HG02943 (cell line): ENCODE data around the gene DACT2.
"Not testable (repeated sequence)": the region's sequence is repeated elsewhere in the genome, so short reads cannot be mapped to it uniquely, and the experiment has no call there.

Experiments
- ATAC-seq: cut with Tn5 transposase; IDR thresholded peaks from one replicate; pipeline ENCODE4 v1.9.1; 2021; ENCODE audit warnings: mild to moderate bottlenecking, low read depth, moderate library complexity; ENCODE audit not compliant: unreplicated experiment

The DACT2 gene

GRCh38 chr6:168285456-168285855 is 34.1 kb downstream of the DACT2 start:
- no peak for ATAC-seq

- ATAC-seq = no peak
These were observed 35.4 kb downstream of the DACT2 start for GRCh38 chr6:168284187-168284586.

GRCh38 chr6:168283686-168284025 is 35.9 kb downstream of the DACT2 start:
- ATAC-seq = no peak

GRCh38 chr6:168282985-168283685 is 36.4 kb downstream of the DACT2 start:
- no peak for ATAC-seq

- ATAC-seq = no peak
These were observed 37.8 kb downstream of the DACT2 start for GRCh38 chr6:168281826-168282225.

GRCh38 chr6:168281314-168281713 is 38.3 kb downstream of the DACT2 start:
- ATAC-seq = not testable (repeated sequence)

GRCh38 chr6:168280899-168281245 is 38.7 kb downstream of the DACT2 start:
- no peak for ATAC-seq

- no peak for ATAC-seq
These were observed 39.3 kb downstream of the DACT2 start for GRCh38 chr6:168280020-168280898.

GRCh38 chr6:168279403-168279935 is 40.1 kb downstream of the DACT2 start:
- no peak for ATAC-seq

GRCh38 chr6:168278904-168279303 is 40.7 kb downstream of the DACT2 start:
- no peak for ATAC-seq

- no peak for ATAC-seq
These were observed 42.3 kb downstream of the DACT2 start for GRCh38 chr6:168277274-168277669.

GRCh38 chr6:168276576-168277273 is 42.9 kb downstream of the DACT2 start:
- ATAC-seq = no peak

- ATAC-seq = no peak
These were observed 44.4 kb downstream of the DACT2 start for GRCh38 chr6:168275168-168275567.

- no peak for ATAC-seq
These were observed 45.3 kb downstream of the DACT2 start for GRCh38 chr6:168274037-168274952.

GRCh38 chr6:168273441-168274036 is 46.0 kb downstream of the DACT2 start:
- no peak for ATAC-seq

GRCh38 chr6:168272415-168273325 is 46.9 kb downstream of the DACT2 start:
- ATAC-seq = no peak

GRCh38 chr6:168270274-168271172 is 49.1 kb downstream of the DACT2 start:
- ATAC-seq = no peak
